GM19193 (cell line): Measurements from ENCODE around the gene LHPP.

Source experiments
- POLR2A ChIP-seq: IDR thresholded peaks from 4 replicates; pipeline ENCODE4 v1.6.1; 2011; ENCODE audit not compliant: insufficient read depth, insufficient read length; ENCODE audit errors: extremely low read depth

The LHPP gene

GRCh38 chr10:124655191-124656112 is 193.8 kb downstream of the LHPP start:
- TF ChIP-seq POLR2A = no peak

- TF ChIP-seq POLR2A = no peak
These were observed 194.5 kb downstream of the LHPP start for GRCh38 chr10:124656113-124656490.

DNA sequence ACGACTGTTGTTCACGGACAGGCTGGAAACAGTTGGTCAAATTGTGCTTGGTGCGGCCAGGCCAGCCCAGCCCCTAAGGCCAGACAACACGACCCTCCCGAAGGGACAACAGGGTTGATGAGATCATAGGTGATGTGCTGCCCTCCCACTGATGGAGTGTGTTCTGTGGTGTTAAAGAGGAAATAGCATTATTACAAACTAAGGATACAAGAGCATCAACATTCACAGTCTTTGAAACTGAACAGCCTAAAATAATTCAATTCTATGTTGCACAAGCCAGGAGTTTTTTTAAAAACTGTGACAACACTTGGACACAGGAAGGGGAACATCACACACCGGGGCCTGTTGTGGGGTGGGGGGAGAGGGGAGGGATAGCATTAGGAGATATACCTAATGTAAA is 194.9 kb downstream of the LHPP start:
- no peak for TF ChIP-seq POLR2A

GRCh38 chr10:124657806-124658205 is 196.2 kb downstream of the LHPP start:
- no peak for TF ChIP-seq POLR2A

- TF ChIP-seq POLR2A = no peak
These were observed 197.1 kb downstream of the LHPP start for GRCh38 chr10:124658591-124659242.

DNA sequence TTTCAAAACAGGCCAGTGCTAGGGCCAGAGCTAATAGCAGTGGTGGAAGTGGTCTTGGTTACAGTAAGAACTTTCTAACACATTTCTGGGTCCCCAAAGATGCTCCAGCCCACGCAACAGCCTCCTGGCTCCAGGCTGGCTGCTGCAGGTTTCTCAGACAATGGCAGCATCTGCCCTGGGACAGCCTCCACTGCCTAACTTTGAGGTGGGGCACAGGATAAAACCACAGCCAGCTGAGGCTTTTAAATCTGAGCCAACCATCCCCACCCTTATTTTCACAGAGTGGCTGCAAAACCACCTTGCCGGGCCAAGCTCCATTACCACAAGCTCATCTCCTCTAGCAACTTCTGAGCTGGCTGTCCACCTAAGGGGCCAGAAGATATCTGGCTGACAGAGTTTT is 197.8 kb downstream of the LHPP start:
- TF ChIP-seq POLR2A = no peak

- no peak for TF ChIP-seq POLR2A
These were observed 198.9 kb downstream of the LHPP start for GRCh38 chr10:124660404-124661125.

DNA sequence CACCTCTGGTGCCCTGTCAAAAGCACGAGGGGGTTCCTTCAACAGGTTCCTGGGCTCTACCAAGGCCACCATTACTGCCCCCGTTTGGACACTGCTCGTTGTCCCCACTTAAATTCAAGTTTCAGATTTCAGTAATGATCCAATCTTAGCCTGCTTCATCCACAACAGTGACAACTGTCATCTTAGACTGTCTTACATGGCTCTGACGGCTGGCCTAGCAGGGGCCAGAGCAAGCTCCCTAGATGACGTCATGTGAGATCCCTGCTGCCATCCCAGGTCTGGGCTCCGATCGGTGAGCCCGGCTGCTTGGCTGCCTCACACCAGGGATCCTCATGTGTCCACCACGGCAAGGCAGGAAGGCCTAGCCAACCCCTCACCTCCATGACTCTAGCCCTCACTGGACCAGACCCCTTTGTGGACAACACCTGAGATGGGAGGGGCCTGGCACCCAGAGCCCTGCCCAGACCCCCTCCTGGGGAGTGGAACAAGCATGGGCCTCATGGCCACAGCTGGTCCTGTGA is 200.1 kb downstream of the LHPP start:
- TF ChIP-seq POLR2A = no peak

DNA sequence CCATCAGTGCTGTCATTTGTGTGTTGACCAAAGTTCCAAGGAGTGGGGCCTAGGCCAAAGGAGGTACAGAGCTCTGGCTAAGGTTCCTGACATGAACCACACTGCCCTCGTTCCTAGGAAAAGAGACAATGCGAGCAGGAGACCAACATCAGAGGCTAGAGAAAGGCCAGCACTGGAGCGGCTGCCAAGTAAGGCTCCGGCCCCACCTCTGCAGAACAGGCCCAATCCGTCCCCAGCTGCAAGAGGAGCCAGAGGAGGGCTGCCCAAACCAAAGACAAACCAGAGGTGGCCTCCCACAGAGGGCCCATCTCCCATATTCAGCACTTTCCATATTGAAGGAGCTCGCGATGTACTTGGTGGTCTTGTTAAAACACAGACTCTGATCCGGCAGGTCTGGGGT is 201.6 kb downstream of the LHPP start:
- no peak for TF ChIP-seq POLR2A
